ACHN (cell line): ENCODE data around the gene TANGO2.
A peak's percentile ranks its signal among the peaks of the same experiment; 100 is the strongest.

ENCODE experiments used
- DNase-seq: peaks from one replicate; pipeline ENCODE4 v3.0.0-alpha.2; 2015
- in situ Hi-C: cut with HindIII; loops from 2 replicates; pipeline ENCODE4 v1.10.0; 2017; ENCODE audit warnings: low sequenced_read_pairs, low pct_ligation_motif_present, low pct_unique_long_range_greater_than_20kb

Gene TANGO2

GRCh38 chr22:20021196-20022181 is 579 bp downstream of the TANGO2 start:
- DNase-seq = peak; percentile 8
- in situ Hi-C loops = no loop called here

GRCh38 chr22:20022231-20022977 is 1.5 kb downstream of the TANGO2 start:
- DNase-seq = no peak
- in situ Hi-C loops = no loop called here

- no peak for DNase-seq
- in situ Hi-C loops = no loop called here
Observed at GRCh38 chr22:20022978-20023613, 2.2 kb downstream of the TANGO2 start.

GRCh38 chr22:20024225-20024624 is 3.3 kb downstream of the TANGO2 start:
- in situ Hi-C loops = no loop called here
- no peak for DNase-seq

GRCh38 chr22:20024650-20025397 is 3.9 kb downstream of the TANGO2 start:
- no peak for DNase-seq
- in situ Hi-C loops = no loop called here

DNA sequence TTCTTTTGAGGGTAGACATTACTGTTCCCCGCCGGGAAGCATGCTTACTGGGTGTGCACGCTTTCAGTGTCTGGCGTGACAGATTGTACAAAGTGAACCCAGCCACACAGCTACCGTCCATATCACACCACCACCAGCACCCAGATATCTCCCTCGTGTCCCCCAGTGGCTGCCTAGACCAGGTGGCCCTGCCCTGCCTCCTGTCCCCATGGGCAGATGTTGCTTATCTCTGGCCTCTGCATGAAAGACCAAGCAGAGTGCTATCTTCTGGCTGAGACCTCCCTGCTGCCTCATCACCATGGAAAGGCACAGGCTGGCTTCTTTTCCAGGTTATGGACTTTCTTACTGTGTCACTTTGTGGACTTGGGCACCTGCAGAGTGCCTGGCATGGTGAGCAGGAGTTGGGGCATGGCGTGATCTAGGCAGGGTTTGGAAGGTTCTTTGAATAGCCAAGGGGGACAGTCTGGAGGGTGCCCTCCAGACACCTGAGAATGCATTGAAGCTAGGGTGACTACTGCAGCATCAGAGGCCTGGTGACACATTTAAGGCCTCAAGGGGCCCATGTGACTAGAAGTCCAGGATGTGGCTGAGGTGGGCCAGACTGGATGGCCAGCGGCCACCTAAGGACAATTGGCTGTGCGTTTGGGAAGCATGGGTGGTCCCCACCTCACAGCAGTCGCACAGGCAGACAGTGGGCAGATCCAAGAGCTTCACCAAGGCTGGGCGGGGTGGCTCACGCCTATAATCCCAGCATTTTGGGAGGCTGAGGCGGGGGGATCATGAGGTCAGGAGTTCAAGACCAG is 4.7 kb downstream of the TANGO2 start:
- no peak for DNase-seq
- in situ Hi-C loops = no loop called here

GRCh38 chr22:20026204-20026908 is 5.4 kb downstream of the TANGO2 start:
- DNase-seq = no peak
- in situ Hi-C loops = no loop called here

GRCh38 chr22:20026996-20027601 is 6.2 kb downstream of the TANGO2 start:
- in situ Hi-C loops = no loop called here
- no peak for DNase-seq

GRCh38 chr22:20027966-20028854 is 7.3 kb downstream of the TANGO2 start:
- in situ Hi-C loops = no loop called here
- peak; percentile 20 for DNase-seq

DNA sequence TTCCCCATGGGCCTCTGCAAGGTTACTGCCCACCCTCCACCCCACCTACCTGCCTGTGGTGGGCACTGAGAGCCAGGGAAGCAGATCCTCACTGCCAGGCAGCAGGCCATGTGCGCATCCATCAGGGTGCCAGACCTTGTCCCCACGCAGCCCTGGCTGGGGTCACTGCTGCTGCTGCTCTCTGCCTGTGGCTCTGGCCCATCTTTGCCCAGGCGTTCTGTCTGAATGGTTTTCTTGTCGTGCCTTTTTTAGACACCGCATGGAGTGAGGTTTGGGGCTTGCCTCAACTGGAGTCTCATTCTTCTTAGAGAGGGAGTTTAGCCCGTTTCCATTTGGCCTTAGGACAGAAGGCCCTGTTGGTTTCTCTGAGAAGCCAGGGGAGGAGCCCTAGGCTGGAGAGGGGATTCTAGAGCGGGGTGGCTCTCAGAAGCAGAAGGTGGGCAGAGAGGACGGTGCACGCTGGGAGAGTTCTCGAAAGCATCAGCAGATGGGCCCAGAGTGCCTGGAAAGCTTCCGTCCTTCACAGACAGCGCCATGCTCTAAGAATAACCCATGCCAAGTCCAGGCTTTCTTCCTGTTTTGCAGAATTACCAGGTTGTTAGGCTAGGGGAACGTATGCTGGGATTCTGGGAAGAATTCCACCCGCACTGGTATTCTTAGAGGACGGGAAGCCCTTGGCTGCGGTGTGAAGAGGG is 8.1 kb downstream of the TANGO2 start:
- DNase-seq = no peak
- in situ Hi-C loops = no loop called here

GRCh38 chr22:20029550-20030225 is 8.8 kb downstream of the TANGO2 start:
- in situ Hi-C loops = no loop called here
- no peak for DNase-seq

DNA sequence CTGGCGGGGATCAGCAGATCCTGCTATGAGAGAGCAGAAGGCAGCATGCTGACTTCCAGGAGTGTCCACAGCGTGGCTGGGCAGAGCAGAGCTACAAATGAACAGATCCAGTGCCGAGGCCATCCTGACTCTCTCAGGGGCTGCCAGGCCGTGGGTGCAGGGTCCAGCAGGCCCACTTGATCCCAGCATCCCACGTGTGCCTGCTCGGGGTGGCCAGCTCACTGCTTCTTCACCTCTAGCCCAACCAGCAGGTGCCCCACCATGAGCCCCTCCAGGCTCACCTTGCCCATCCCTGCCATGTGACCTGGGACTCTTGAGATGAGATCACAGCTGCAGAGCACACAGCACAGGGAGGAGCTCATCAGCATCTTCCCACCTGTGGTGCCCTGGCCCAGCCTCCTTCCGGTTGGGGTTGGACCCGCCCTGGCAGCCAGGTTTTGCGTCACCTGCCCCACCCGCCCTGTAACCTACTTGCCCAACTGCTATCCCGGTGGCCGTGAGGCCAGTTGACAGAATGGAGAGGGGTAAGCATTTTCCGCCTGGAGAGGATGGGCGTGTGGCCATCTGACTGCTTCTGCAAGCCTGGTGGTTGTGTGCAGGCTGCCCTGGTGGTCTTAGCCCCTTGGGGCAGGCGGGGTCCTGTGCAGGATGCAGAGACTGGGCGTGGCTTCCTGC is 11.0 kb downstream of the TANGO2 start:
- no peak for DNase-seq
- in situ Hi-C loops = no loop called here

- no peak for DNase-seq
- in situ Hi-C loops = no loop called here
Observed at GRCh38 chr22:20032407-20032991, 11.6 kb downstream of the TANGO2 start.

DNA sequence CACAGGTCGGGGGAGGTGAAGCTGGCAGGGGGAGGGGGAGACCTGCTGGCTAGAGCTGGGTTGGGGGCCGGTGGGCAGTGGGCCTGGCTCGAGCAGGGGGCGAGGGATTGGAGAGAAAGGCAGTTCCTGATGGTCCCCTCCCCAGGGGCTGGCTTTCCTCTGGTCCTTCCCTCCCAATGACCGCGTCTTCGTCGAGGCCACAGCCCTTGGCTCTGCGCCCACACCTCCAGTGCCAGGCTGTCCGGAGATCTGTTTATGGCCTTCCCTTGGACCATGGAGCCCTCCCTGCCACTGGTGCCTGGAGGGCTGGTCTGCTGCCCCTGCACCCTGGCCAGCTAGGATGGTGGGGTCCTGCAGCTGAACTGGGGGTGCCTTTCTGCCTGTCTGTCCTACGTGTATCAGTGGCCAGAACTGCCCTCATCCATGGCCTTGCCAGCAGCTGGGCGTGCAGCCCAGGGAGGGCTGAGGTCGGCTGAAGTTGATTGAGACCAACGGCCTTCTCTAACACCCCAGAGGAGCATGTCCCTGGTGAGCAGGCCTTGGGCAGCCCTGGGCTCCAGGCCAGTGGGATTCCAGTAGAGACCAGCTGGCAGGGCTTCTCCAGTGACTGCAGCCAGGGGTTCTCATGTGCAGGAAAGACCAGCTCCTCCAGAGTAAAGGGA is 12.3 kb downstream of the TANGO2 start:
- in situ Hi-C loops = no loop called here
- DNase-seq = no peak
